Neutrophil (primary cell): Measurements from ENCODE around the gene ARTN.
A peak's percentile ranks its signal among the peaks of the same experiment; 100 is the strongest.

Experiments
- H3K27ac ChIP-seq: fragments of 200-600 bp; sonication (generic); 2 replicates; pipeline ENCODE4 v1.5.1; 2016; ENCODE audit warnings: mild to moderate bottlenecking, moderate library complexity
- H3K27me3 ChIP-seq: fragments of 200-600 bp; sonication (generic); 2 replicates; pipeline ENCODE4 v1.6.0; 2016; ENCODE audit warnings: mild to moderate bottlenecking
- H3K36me3 ChIP-seq: fragments of 200-600 bp; sonication (generic); 2 replicates; pipeline ENCODE4 v1.5.1; 2017
- H3K4me1 ChIP-seq, 2 experiments: fragments of 200-600 bp in 1 of 2; sonication (generic) in 1 of 2; 1 replicate in 1 of 2; 2 replicates in 1 of 2; pipeline versions ENCODE4 v1.5.1 to v1.6.1; 2013 to 2016; ENCODE audit warnings: low read depth in 1 of 2, low read length in 1 of 2, mild to moderate bottlenecking in 1 of 2, moderate library complexity in 1 of 2; ENCODE audit not compliant: control insufficient read depth in 1 of 2, insufficient read depth in 1 of 2
- H3K4me3 ChIP-seq, 2 experiments: fragments of 200-600 bp in 1 of 2; sonication (generic) in 1 of 2; 1 replicate in 1 of 2; 2 replicates in 1 of 2; pipeline ENCODE4 v1.5.1; 2013 to 2016; ENCODE audit warnings: low read depth in 1 of 2, low read length in 1 of 2, mild to moderate bottlenecking in 1 of 2, moderate library complexity in 1 of 2
- H3K9me3 ChIP-seq: fragments of 200-600 bp; sonication (generic); 2 replicates; pipeline ENCODE4 v1.5.1; 2016
- TF ChIP-seq, protein P1 (sequence below): fragments of 200-600 bp; sonication (generic); IDR thresholded peaks from 2 replicates; pipeline ENCODE4 v1.5.1; 2016; ENCODE audit warnings: antibody characterized with exemption

ARTN gene

DNA sequence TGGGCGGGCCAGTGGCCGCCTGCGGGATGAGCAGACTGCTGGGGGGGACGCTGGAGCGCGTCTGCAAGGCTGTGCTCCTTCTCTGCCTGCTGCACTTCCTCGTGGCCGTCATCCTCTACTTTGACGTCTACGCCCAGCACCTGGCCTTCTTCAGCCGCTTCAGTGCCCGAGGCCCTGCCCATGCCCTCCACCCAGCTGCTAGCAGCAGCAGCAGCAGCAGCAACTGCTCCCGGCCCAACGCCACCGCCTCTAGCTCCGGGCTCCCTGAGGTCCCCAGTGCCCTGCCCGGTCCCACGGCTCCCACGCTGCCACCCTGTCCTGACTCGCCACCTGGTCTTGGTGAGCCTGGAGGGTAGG is 47.5 kb downstream of the ARTN start:
- Histone ChIP-seq H3K36me3 (peaks cover 26% of the 10 kb centered on the region), H3K4me1 (peaks cover 71% of the 10 kb centered on the region in 2 experiments), H3K4me3 (no peak overlapping the region), H3K9me3 (no peaks in the 10 kb centered on the region), H3K27me3 (peaks cover 13% of the 10 kb centered on the region), H3K27ac (no peak overlapping the region)
- TF ChIP-seq, protein P1, sequence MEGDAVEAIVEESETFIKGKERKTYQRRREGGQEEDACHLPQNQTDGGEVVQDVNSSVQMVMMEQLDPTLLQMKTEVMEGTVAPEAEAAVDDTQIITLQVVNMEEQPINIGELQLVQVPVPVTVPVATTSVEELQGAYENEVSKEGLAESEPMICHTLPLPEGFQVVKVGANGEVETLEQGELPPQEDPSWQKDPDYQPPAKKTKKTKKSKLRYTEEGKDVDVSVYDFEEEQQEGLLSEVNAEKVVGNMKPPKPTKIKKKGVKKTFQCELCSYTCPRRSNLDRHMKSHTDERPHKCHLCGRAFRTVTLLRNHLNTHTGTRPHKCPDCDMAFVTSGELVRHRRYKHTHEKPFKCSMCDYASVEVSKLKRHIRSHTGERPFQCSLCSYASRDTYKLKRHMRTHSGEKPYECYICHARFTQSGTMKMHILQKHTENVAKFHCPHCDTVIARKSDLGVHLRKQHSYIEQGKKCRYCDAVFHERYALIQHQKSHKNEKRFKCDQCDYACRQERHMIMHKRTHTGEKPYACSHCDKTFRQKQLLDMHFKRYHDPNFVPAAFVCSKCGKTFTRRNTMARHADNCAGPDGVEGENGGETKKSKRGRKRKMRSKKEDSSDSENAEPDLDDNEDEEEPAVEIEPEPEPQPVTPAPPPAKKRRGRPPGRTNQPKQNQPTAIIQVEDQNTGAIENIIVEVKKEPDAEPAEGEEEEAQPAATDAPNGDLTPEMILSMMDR, result no peak

- Histone ChIP-seq H3K4me1 (peaks cover 66% of the 10 kb centered on the region in 2 experiments), H3K27me3 (peaks cover 13% of the 10 kb centered on the region), H3K9me3 (no peaks in the 10 kb centered on the region), H3K27ac (no peak overlapping the region), H3K4me3 (no peak overlapping the region), H3K36me3 (peaks cover 21% of the 10 kb centered on the region)
- TF ChIP-seq, protein P1, result no peak
These were observed 48.0 kb downstream of the ARTN start for GRCh38 chr1:43981636-43982035.

GRCh38 chr1:43982241-43982640 is 48.6 kb downstream of the ARTN start:
- H3K27ac ChIP-seq, result peak overlapping the region; percentile 85
- H3K4me1 ChIP-seq, result peaks cover 60% of the 10 kb centered on the region in 2 experiments
- peak overlapping the region; percentile 31 to 45 for H3K4me3 ChIP-seq
- no peaks in the 10 kb centered on the region for H3K9me3 ChIP-seq
- peaks cover 13% of the 10 kb centered on the region for H3K27me3 ChIP-seq
- H3K36me3 ChIP-seq, result peaks cover 15% of the 10 kb centered on the region
- TF ChIP-seq, protein P1, result no peak

DNA sequence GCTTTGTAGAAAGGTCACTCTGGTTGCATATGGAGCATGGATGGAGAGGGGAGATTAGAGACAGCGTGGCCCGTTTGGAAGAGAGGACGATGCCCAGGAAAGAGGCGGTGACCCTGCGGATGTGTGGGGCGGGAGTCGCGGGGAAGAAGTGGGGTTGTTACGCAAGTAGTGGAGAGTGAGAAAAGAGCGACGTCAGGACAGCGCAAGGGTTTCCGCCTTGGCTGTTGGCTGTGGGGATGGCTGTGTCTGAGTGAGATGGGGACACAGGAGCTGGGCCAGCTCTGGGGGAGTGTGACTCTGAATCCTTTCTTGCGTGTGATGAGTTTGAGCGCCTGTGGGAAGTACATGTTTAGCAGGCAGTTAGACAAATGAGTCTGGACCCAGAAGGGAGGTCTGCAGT is 49.2 kb downstream of the ARTN start:
- peak overlapping the region; percentile 85 for H3K27ac ChIP-seq
- peaks cover 9% of the 10 kb centered on the region for H3K36me3 ChIP-seq
- H3K4me1 ChIP-seq, result peaks cover 54% of the 10 kb centered on the region in 2 experiments

GRCh38 chr1:43983253-43983899 is 49.8 kb downstream of the ARTN start:
- H3K27me3 ChIP-seq, result peaks cover 13% of the 10 kb centered on the region
- peak overlapping the region; percentile 31 to 45 for H3K4me3 ChIP-seq
- TF ChIP-seq, protein P1, result no peak
- H3K4me1 ChIP-seq, result peaks cover 49% of the 10 kb centered on the region in 2 experiments
- no peaks in the 10 kb centered on the region for H3K9me3 ChIP-seq
- H3K36me3 ChIP-seq, result peaks cover 4% of the 10 kb centered on the region
- peak overlapping the region; percentile 85 for H3K27ac ChIP-seq

More for the DNA sequence above, 49.2 kb downstream of the ARTN start:
- Histone ChIP-seq H3K4me3 (peak overlapping the region; percentile 31 to 45), H3K27me3 (peaks cover 13% of the 10 kb centered on the region), H3K9me3 (no peaks in the 10 kb centered on the region)
- TF ChIP-seq, protein P1, result no peak
